Type B pancreatic cell (in vitro differentiated cells): ENCODE measurements around the gene YWHAQ. TPM values are rescaled to one million over a fixed set of nuclear protein-coding genes. Genes with fewer than 3 reads are reported as not detected.
"Not testable (repeated sequence)": the region's sequence is repeated elsewhere in the genome, so short reads cannot be mapped to it uniquely, and the experiment has no call there.

Experiments used
- DNase-seq: peaks from one replicate; pipeline ENCODE4 v3.0.0; 2021; ENCODE audit warnings: mixed read lengths; ENCODE audit not compliant: unreplicated experiment; ENCODE audit errors: extremely low spot score
- H3K27ac Mint-ChIP-seq: 2 replicates; pipeline ENCODE4 v1.8.0; 2021; ENCODE audit warnings: mild to moderate bottlenecking, mixed read lengths
- H3K27me3 Mint-ChIP-seq: 2 replicates; pipeline ENCODE4 v1.8.0; 2021; ENCODE audit warnings: mixed read lengths
- H3K36me3 Mint-ChIP-seq: 2 replicates; pipeline ENCODE4 v1.8.0; 2021; ENCODE audit warnings: mixed read lengths
- H3K4me1 Mint-ChIP-seq: one replicate; pipeline ENCODE4 v1.8.0; 2021; ENCODE audit warnings: mixed read lengths; ENCODE audit not compliant: unreplicated experiment
- H3K4me3 Mint-ChIP-seq: 2 replicates; pipeline ENCODE4 v1.8.0; 2021; ENCODE audit warnings: mild to moderate bottlenecking, mixed read lengths
- H3K9me3 Mint-ChIP-seq: 2 replicates; pipeline ENCODE4 v1.8.0; 2021; ENCODE audit warnings: mixed read lengths
- CTCF ChIP-seq: fragments of 200-600 bp; sonication (generic); conservative IDR thresholded peaks from 2 replicates; pipeline ENCODE4 v1.5.0; 2021; ENCODE audit warnings: antibody characterized with exemption, mild to moderate bottlenecking
- total RNA-seq: library from RNA; stranded (reverse); gene quantifications from 2 replicates; pipeline ENCODE4 v1.2.1, GENCODE V29; 2021; ENCODE audit warnings: low replicate concordance

The YWHAQ gene
- total RNA-seq, 1 donor from 2014 or later = 354 TPM

- H3K27ac Mint-ChIP-seq = peak overlapping the region; percentile 91
- peaks cover 35% of the 10 kb centered on the region for H3K36me3 Mint-ChIP-seq
- peaks cover 41% of the 10 kb centered on the region for H3K4me1 Mint-ChIP-seq
- H3K9me3 Mint-ChIP-seq = no peaks in the 10 kb centered on the region
- no peak for DNase-seq
- peak overlapping the region; percentile 89 for H3K4me3 Mint-ChIP-seq
- TF ChIP-seq CTCF = no peak
- H3K27me3 Mint-ChIP-seq = no peaks in the 10 kb centered on the region
Measured at GRCh38 chr2:9631553-9631819, 689 bp upstream of the YWHAQ start.

GRCh38 chr2:9630117-9630735 is 571 bp downstream of the YWHAQ start:
- Mint-ChIP-seq H3K27ac (peak overlapping the region; percentile 96), H3K4me3 (peak overlapping the region; percentile 98), H3K4me1 (peaks cover 52% of the 10 kb centered on the region), H3K9me3 (no peaks in the 10 kb centered on the region), H3K27me3 (no peaks in the 10 kb centered on the region), H3K36me3 (peaks cover 46% of the 10 kb centered on the region)
- DNase-seq = peak; percentile 83
- no peak for TF ChIP-seq CTCF

- no peak for TF ChIP-seq CTCF
- Mint-ChIP-seq H3K4me3 (peak overlapping the region; percentile 98), H3K36me3 (peaks cover 47% of the 10 kb centered on the region), H3K27ac (peak overlapping the region; percentile 96), H3K9me3 (no peaks in the 10 kb centered on the region), H3K4me1 (peaks cover 54% of the 10 kb centered on the region), H3K27me3 (no peaks in the 10 kb centered on the region)
- DNase-seq = no peak
Measured at GRCh38 chr2:9629222-9630116, 1.3 kb downstream of the YWHAQ start.

GRCh38 chr2:9627310-9627709 is 3.5 kb downstream of the YWHAQ start:
- Mint-ChIP-seq H3K4me1 (peaks cover 56% of the 10 kb centered on the region), H3K9me3 (no peaks in the 10 kb centered on the region), H3K27ac (peak overlapping the region; percentile 54), H3K36me3 (peaks cover 66% of the 10 kb centered on the region), H3K27me3 (no peaks in the 10 kb centered on the region), H3K4me3 (peak overlapping the region; percentile 98)
- DNase-seq = no peak
- no peak for TF ChIP-seq CTCF

- peak overlapping the region; percentile 34 for H3K4me3 Mint-ChIP-seq
- H3K27me3 Mint-ChIP-seq = no peaks in the 10 kb centered on the region
- DNase-seq = no peak
- TF ChIP-seq CTCF = no peak
- no peaks in the 10 kb centered on the region for H3K9me3 Mint-ChIP-seq
- H3K36me3 Mint-ChIP-seq = peaks cover 62% of the 10 kb centered on the region
- peaks cover 54% of the 10 kb centered on the region for H3K4me1 Mint-ChIP-seq
- H3K27ac Mint-ChIP-seq = no peak overlapping the region
Measured at GRCh38 chr2:9623151-9623550, 7.6 kb downstream of the YWHAQ start.

- H3K9me3 Mint-ChIP-seq, DNase-seq, H3K27me3 Mint-ChIP-seq, H3K27ac Mint-ChIP-seq: not testable (repeated sequence)
- Mint-ChIP-seq H3K4me3 (peak overlapping the region; percentile 3), H3K36me3 (peaks cover 57% of the 10 kb centered on the region), H3K4me1 (peaks cover 39% of the 10 kb centered on the region)
Measured at GRCh38 chr2:9621655-9622054, 9.1 kb downstream of the YWHAQ start.
